NCI-H69 (cell line): Measurements from ENCODE around the gene KIF7.

Source experiments
- DNase-seq: peaks from one replicate; lab custom pipeline; 2025; lab: John Stamatoyannopoulos, UW

The KIF7 gene

DNA sequence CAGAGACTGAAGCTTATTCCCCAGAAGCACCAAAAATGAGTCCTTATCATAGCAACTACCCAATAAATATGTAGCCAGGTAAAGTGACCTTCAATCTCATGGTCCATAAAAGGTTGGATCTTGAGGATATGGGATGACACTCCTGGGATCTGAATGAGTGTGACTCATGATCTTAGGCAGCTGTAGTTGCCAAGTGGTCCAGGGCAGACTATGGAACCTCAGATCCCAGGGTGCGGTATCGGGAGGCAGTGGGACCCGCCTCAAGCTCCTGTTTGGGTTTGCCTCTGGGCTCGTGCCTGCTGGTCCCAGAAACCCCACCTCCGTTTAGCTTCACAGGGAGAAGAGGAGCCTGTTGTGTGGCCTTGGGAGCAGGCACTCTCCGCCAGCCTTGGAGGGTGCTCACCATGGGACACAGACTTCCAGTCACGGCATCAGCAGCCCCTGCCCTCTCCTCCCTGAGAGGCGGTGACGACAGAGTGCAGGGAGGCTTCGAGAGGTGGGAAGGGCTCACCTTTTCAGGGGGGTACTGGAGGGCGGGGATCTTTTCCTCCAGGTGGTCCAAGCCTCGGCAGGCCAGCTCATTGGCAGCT lies 15.8 kb upstream of the KIF7 start:
- DNase-seq, result no peak

DNA sequence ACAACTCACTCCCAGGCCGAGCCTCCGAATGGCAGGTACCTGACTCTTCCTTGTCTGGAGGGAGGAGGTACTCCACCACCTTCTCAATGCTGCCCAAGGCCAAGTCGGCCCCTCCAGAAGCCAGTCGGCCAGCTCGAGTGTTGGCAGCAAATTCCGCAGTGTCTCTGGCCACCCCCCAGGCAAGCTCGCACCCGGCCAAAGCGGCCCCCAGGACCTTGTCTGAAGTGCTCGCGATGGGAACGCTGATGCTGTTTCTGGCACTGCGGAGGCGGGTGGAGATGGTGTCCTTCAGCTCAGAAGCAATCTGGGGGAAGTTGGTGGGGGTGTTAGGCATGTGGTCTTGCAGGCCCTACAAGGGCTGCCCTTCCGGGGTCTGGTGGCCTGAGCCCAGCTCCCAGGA lies 14.7 kb upstream of the KIF7 start:
- DNase-seq, result no peak

DNA sequence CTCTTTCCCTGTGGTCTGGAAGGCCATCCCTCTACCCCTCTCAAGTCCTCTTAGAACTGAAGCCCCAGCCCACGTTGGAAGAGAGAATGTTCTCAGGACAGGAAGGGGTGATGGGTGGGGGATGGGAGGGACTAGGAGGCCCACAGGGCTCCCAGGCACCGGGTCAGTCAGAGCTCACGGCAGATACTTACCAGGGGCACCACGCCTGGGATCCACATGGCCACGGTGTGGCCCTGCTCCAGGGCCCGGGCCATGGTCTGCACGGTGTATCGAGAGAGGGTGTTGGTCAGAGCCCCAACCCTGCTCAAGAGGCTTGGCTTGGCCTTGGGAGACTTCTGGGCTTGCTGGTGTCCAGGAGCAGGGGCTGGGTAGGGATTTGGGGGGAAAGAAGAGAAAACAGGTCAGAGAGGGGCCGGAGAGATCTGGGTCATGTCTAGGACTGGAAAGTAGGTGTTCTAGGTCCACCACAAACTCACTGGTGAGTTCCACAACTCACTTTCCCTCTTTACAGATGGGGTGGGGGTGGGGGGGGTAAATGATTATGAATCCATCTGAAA lies 14.1 kb upstream of the KIF7 start:
- DNase-seq, result no peak

DNA sequence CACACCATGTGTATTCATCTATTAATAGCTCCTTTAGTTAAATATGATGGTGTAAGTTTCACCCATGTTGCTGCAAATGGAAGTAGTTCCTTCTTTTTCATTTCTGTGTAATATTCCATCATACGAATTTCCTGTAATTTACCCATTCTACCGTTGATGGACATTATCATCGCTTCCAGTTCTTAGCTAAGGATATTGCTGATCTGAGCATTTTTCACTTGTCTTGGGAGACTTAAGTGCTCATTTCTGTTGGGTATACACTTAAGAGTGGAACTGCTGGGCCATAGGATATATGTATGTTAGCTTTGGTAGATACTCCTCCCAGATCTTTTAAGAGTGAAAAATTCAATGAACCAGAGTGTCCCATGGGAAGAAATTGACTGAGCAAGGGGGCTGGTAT lies 12.9 kb upstream of the KIF7 start:
- no peak for DNase-seq

DNA sequence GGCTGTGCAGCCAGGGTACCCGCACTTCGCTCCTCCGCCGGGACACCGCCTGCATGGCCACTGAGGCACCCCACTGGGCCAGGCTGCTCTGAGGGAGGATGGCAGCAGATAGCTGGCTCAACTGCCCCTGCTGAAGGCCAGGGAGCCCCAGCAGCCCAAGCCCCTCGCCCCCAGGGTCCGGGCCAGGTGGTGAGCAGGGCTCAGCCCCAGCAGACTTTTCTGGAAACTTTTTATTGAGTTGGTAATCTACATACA lies 12.4 kb upstream of the KIF7 start:
- DNase-seq, result no peak

DNA sequence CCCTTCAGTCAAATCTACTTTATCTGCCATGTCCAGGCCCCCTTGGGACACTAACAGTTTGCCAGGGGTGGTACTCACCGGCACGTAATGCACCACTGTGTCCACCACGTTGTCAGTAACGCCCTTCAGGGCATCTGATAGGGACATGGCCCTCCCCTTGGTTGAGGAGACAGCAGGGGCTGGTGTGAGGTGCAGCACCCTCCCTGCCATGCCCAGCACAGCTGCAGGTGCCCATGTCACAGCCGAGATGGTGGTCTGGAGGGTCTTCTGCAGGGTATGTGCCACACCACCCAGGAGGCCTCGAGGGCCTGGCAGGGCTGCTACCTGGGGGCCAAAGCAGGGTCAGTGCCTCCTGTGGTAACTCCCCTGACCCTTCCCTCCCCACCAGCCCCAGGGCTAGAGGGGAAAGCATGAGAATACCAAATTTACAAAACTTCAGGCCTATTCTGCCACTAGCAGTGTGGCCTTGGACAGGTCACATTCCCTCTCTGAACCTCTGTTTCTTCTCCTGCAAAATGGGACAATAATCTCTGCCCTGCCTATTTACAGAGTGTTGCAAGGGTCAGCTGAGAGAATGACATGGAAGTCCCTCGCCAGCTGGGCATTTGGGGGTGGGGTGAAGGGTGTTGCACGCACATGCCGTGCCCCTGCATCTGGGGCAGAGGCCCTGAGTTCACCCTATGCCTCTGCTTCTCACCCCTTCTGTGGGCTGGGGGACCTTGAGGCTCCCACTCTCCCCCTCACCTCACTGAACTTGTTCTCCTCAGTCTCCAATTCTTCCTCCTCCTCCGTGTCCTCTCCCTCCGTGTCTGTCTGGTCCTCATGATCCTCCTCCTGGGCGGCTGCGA lies 11.8 kb upstream of the KIF7 start:
- no peak for DNase-seq

DNA sequence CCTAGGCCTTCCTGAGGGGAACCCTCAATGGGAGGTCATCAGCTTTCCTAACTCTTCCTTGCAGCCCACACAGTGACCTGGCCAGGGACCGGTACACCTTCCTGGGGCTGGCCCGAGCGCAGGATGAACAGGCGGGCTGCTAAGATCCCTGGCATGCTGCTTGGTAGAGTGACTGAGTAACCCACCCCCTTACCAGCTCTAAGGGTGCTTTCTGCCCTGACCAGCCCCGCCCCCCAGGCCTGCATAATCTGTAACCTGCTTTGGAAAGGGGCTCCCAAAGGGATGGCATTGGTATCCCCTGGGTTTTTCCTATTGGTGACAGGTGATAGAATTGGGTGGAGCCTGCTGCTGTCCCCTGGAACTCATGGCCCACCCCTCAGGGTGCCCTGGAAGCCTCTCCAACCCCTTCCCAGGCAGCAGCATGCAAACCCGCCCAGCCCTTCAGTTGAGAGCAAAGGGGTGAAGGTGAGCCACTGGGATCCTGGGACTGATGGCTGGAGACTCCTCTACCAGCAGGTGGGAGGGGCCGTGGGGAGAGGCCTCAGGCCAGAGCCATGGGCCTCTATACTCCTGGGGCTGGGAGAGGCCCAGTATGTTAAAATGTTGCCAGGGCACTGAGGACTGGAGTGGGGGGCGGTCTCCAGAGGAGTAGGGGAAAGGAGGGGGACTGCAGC lies 11.1 kb upstream of the KIF7 start:
- DNase-seq, result no peak

DNA sequence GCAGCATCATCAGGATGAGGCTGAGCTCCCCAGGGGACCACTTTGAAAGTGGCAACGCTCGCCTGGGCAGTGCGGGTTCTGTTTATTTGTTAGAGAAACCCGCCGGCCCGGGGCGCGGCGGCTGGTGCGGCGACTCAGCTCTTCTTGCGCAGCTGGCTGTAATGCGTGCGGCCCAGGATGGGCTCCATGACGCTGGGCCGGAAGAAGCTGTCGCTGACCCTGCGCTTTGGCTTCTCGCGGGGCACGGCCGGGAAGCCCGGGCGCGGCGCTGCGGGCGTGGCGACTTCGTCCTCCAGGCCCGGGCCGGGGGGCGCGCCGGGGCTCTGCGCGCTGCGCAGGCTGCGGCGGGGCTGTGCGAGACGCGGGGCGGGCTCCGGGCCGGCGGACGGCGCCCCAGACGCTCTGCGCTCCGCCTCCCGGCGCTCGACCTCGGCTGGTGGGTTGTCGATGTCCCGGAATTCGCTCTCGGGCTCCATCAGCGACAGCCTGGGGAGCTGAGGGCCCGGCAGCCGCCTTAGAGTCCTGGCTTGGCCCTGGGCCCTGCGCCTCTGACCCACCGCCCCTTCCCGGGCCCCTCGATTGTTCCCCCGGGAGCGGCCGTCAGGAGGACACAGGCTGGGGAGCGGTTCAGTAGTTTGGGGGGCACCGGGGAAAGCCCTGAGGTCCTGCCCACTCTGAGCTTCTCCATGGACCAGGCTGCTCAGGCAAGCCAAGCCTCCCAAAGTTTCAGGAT lies 10.3 kb upstream of the KIF7 start:
- DNase-seq, result peak; percentile 47

DNA sequence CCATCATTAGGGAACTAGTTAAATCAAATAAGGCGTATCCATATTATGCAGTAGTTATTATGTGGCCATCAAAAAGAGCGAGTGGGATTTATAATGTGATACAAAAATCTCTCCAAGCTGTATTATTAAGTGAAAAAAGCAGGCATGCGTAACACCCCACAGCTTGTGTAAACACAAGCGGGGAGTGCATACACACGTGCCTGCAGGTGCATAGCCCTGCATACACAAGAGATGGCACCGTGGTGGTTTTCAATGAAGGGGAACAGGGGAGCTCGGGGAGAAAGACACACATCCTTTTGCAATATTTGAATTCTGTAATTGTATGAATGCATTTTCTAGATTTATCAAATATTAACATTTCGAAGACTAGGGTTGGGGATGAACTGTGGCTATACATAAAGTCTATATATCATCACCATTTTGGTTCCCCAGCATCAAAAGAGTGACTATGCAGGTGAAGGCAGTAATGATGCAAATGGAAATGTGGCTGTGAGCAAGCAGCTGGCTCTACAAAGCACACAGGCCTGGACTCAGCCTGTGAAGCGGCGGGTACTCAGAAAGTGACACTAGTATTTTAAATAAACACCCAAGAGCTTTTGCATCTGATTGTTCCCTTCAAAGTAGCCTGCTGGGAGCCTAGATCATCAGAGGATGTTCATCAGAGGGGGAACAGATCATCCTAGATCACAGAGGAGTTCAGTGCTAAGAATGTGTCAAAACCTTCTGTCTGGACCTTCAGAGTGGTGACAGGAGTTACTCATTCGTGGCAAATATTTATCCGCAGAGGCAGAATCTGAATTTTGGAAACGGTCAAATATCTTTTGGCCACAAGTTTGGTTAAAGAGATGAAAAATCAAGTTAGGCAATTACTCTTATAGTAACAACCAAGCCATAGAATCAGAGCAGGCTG lies 9.4 kb upstream of the KIF7 start:
- peak; percentile 74 for DNase-seq

DNA sequence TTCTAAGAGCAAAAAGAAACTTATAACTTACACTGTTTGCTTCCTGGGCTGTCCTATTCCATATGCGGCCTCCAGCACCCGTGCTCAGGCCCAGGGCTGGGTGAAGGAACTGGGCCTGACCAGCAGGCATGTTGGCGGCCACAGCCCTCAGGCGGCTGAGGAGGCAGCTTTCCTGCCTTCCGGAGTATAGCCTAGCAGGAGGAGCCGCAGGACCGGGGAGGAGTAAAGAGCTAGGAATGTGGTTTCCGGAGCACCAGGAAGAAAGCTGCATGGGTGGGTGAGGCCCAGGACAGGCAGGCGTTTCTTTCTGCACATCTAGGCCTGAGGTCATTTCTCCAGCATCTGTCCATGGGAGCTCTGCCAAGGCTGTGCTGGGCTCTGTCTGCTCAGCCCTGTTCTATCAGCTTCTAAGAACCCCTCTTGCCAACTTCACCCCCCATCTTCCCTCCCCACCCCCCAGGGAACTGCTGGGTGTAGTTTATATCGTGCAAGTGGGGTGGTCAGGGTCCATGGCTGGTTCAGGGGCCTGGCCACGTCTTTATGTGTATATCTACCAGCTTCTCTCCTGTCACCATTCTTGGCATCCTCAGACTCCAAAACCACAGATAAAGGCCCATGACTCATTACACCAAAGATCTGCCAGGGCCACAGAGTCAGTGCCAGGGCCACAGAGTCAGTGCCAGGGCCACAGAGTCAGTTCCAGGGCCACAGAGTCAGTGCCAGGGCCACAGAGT lies 7.8 kb upstream of the KIF7 start:
- no peak for DNase-seq

DNA sequence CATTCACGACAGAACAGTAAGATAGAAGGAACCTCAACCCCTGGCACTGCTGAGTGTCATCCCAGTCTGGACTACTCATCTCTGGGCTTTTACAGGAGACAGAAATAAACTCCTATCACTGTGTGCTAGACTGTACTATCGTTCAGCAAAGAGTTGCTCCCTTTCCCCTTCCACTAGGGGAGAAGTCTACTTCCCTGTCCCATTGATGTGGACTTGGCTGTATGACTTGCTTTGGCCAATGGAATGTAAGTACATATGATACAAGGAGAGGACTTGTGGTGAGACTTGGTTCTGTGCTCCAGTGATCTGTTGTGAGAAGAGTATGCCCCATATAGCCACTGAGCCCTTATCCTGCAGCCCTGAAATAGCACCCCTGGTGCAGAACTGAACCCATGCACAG lies 5.3 kb upstream of the KIF7 start:
- no peak for DNase-seq

DNA sequence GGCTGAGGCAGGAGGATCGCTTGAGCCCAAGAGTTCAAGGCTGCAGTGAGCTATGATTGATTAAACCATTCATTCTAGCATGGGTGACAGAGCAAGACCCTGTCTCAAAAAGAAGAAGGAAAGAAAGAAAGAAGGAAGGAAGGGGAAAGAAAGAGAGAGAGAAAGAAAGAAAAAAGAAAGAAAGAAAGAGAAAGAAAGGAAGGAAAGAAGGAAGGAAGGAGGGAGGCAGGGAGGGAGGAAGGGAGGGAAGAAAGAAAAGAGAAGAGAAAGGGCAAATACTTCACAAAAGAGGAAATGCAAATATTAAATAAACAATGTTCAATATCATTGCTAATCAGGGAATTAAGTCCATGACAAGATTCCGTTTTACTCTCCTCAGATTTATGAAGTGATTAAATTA lies 4.0 kb upstream of the KIF7 start:
- DNase-seq, result no peak

DNA sequence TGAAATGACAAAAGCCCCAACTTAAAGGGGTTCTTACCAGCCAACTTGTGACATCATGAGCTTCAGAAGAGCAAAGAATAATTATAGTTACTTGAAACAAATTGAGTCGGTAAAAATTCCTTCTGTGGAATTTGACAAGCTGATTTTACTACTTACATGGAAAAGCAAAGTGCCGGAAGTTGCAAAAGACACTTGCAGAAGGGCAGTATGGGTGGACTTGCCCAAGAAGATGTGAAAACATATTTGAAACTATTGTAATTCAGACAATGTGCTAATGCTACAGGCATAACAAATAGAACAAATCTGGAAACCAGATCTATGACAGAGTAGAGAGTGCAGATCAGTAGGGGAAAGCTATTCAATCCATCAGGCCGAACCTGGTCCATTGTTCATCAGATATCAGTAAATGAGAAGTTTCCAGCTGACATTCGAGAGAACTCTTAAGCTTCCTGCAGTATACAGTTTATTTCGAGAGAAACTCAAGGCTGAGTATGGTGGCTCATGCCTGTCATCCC lies 2.5 kb upstream of the KIF7 start:
- DNase-seq, result no peak

DNA sequence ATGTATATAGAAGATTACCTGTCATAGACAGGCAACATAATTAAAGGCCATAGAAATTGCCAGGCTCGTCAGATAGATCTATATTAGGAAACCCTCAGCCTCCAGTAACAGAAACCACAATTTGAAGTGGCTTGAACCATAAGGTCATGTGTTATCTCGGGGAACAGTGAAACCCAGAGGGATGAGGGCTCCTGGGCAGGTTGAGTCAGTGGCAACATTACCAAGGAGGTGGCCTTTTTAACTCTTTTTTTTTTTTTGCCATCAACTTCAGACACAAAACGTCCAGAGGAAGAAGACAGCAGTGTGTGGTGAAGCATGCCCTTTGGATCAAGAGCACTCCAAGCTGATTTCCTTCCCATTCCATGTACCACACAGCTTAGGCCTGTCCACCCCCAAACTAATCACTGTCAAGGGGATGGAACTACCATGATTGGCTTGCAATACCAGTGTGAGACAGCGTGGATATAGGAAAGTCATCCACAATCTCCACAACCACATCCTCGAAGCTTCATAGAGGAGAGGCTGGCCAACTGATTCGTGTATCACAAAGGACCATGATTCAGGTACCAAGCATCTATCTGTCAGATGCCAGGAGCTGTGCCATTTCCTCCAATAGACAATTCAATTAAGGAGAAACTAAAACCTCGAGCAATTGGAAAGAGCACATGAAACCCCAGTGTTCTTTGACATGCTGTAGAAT lies 999 bp upstream of the KIF7 start:
- DNase-seq, result no peak

DNA sequence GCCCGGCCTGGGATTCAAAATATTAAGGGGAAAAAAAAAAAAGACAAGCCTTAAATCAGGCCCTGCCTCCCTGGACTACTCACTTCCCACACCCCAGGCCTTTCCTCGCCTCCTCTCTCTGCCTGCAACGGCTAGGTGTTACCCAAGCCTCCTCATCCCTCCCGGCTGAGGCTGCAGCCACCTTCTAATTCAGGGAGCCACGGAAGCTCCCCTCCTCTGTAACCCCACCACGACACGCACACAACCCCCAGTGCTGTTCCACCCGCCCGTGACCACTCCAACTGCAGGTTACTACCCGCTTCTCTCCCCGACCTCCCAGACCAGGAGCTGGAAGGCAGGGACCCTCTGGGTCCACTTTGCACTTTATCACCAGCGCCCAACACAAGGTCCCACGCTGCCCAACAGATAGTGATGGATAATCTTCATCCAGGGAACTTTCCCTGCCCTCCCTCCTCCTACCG lies 936 bp downstream of the KIF7 start:
- no peak for DNase-seq

DNA sequence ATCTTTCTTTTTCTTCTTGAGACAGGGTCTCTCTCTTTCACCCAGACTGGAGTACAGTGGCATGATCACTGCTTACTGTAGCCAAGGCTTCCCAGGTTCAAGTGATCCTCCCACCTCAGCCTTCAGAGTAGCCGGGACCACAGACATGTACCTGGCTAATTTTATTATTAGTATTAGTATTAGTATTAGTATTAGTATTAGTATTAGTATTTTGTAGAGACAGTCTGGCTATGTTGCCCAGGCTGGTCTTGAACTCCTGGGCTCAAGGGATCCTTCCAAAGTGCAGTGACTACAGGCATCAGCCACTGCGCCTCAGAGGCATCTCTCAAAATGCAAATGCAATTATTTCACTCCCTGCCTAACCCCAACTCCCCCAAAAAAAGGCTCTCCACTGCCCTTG lies 1.7 kb downstream of the KIF7 start:
- DNase-seq, result no peak

DNA sequence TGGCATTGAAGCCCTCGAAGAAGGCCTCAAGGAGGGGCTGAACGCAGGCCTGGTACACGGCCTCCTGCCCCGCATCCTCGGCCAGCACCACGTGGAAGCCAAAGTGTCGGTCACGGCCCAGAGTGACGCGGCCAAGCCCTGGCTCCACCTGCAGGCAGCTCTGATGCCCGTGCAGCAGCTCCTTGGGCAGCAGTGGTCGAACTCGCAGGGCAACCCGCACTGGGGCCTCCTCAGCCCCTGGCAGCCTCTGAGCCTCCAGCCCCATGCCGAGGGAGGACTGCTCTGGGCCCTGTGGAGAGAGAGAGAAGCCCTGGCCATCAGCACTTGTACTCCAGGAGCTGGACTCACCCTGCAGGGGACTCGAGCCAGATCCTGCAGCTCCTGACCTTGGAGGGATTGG lies 2.6 kb downstream of the KIF7 start:
- no peak for DNase-seq

DNA sequence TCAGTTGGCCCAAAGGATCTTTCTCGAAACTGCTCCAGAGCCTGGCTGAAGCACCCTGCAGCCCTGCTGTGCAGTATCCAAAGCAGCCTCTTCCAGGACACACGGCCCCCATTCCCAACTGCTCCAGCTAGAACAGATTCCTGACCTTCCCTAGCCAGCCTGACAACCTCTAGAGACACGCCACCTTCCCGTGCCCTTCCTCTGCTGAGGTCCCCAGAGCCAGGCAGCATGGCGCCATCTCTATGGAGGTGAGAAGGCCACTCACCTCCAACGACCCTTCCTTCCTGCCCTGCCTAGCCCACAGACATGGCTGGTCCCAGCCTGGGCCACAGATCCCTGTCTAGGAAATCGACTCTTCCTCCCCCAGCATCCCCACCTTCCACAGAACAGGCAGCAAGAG lies 3.1 kb downstream of the KIF7 start:
- DNase-seq, result no peak

DNA sequence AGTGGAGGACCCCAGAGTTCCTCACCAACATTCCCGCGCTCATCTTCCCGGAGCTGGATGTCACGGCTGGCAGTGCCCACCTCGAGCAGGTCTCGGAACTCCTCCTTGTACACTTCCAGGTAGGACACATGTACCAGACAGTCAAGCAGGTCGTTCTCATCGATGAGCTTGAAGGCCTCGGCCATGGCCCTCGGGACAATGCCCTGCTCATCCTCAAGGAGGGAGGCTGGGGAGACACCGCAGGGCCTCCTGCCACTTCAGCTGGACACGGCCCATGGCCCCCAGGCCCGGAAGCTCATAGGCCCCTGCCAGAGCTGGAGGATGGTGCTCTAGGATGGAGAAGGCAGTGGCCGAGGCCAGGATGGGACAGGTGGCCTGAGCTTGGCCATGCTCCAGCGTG lies 5.6 kb downstream of the KIF7 start:
- no peak for DNase-seq
